Measurements from ENCODE around the gene C6orf89. TPM values are rescaled to one million over a fixed set of nuclear protein-coding genes. Genes with fewer than 3 reads are reported as not detected.

The C6orf89 gene
- total RNA-seq, 1 donor, result 58.2 TPM

DNA sequence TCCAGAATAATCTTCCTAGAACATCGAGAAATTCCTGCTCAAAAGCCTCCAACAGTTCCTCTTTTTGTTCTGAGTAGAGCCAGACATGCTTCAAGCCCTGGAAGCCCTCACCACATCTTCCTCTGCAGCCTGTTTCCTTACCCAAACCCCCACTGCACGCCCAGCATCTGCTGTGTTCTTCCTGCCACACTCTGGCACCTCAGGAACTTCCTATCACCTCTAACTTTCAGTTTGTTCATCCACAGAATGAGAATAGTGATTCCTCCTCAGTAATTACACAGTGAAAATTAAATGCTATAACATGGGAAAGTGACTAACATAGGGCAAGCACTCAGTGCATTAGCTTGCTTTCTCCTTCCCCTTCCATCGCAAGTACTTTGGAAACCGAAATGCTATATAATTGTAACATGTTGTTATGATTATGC is 26.3 kb downstream of the C6orf89 start:
- H3K4me3 ChIP-seq (ENCODE audit: low read depth, low read length), result no peak overlapping the region
- TF ChIP-seq, protein P1, sequence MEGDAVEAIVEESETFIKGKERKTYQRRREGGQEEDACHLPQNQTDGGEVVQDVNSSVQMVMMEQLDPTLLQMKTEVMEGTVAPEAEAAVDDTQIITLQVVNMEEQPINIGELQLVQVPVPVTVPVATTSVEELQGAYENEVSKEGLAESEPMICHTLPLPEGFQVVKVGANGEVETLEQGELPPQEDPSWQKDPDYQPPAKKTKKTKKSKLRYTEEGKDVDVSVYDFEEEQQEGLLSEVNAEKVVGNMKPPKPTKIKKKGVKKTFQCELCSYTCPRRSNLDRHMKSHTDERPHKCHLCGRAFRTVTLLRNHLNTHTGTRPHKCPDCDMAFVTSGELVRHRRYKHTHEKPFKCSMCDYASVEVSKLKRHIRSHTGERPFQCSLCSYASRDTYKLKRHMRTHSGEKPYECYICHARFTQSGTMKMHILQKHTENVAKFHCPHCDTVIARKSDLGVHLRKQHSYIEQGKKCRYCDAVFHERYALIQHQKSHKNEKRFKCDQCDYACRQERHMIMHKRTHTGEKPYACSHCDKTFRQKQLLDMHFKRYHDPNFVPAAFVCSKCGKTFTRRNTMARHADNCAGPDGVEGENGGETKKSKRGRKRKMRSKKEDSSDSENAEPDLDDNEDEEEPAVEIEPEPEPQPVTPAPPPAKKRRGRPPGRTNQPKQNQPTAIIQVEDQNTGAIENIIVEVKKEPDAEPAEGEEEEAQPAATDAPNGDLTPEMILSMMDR (IDR thresholded peaks at IDR 0.05; ENCODE audit: insufficient read depth, low read length), result no peak
- DNase-seq (ENCODE audit: low read depth), result no peak

DNA sequence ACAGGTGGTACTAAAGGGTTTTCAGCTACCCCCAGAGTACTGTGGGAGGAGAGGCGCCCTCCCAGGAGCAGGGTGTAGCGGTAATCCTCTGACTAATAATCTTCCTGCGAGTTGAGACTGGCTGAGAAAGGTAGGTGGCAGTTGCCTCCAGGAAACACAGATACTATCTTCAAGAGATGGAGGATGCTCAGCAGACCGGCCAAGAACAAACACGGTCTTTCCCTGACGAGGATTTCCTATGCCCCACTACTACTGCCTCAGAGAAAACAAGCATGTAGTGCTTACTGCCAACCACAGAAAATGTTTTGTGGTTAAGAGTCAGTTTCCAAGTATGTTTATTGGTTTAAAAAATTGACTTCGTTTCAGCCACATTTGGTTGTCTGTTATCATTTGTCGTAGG is 26.8 kb downstream of the C6orf89 start:
- no peak overlapping the region for H3K4me3 ChIP-seq (ENCODE audit: low read depth, low read length)
- TF ChIP-seq, protein P1 (IDR thresholded peaks at IDR 0.05; ENCODE audit: insufficient read depth, low read length), result no peak
- peak; percentile 38 for DNase-seq (ENCODE audit: low read depth)

DNA sequence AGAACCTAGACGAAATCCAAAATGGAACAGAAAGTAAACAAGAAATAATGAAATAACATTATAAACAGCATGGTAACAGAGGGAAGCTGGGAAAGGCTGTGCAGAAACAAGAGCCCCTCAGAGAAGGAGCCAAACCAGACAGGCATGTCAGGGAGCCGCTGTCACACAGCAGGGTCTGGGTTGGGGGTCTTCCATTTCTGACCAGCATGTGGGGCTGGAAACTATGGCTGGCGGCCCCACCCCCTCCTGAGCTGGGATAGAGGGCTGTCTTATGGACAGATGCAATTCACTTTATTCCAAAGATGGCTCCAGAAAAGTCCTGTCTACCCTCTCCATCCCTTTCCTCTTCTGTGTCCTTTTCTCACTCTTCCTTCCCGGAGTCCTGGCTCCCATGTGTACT is 27.3 kb downstream of the C6orf89 start:
- no peak for DNase-seq (ENCODE audit: low read depth)
- H3K4me3 ChIP-seq (ENCODE audit: low read depth, low read length), result no peak overlapping the region
- TF ChIP-seq, protein P1 (IDR thresholded peaks at IDR 0.05; ENCODE audit: insufficient read depth, low read length), result no peak

DNA sequence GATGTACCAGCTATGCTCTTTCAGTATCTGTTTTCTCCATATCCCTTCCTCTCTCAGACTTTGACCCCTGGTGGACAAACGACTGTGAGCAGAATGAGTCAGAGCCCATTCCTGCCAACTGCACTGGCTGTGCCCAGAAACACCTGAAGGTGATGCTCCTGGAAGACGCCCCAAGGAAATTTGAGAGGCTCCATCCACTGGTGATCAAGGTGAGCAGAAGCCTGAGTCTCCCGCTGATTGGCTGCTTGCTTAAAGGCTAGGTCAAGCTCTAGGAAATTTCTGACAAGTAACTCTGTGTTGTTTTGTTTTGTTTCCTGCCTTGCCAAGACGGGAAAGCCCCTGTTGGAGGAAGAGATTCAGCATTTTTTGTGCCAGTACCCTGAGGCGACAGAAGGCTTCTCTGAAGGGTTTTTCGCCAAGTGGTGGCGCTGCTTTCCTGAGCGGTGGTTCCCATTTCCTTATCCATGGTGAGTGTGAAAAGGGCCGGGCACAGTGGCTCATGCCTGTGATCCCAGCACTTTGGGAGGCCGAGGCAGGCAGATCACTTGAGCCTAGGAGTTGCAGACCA is 28.6 kb downstream of the C6orf89 start:
- TF ChIP-seq, protein P1 (IDR thresholded peaks at IDR 0.05; ENCODE audit: insufficient read depth, low read length), result peak; percentile 38
- DNase-seq (ENCODE audit: low read depth), result peak; percentile 37
- no peak overlapping the region for H3K4me3 ChIP-seq (ENCODE audit: low read depth, low read length)

DNA sequence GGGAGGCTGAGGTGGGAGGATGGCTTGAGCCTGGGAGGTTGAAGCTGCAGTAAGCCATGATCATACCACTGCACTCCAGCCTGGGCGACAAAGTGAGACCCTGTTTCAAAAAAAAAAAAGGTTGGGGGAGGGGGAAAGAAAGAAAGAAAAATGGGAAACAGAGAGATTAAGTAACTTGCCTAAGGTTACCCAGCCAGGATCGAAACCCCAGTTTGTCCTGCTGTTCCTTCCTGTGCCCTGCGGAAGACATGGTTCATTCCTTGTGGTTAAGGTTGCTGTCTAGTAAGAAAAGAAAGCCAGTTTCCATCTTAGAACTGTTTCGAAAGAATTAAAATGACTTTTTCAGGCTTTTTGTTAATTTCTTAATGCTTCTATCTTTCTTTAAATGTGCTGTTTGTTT is 29.8 kb downstream of the C6orf89 start:
- TF ChIP-seq, protein P1 (IDR thresholded peaks at IDR 0.05; ENCODE audit: insufficient read depth, low read length), result no peak
- no peak overlapping the region for H3K4me3 ChIP-seq (ENCODE audit: low read depth, low read length)
- DNase-seq (ENCODE audit: low read depth), result no peak

DNA sequence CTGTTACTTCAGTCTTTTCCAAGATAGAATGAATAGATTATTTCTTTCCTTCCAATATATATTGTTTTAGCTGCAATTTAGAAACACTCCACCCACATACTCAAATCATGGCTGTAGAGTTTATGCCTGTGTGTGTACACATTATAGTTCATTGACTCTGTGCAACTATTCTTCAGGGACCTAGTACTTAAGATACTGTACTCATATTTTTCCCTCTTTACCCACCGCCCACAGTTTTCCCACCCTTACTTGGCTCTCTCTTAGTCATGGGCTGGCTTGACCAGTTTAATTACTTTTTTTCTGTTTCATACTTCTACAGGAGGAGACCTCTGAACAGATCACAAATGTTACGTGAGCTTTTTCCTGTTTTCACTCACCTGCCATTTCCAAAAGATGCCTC is 30.4 kb downstream of the C6orf89 start:
- TF ChIP-seq, protein P1 (IDR thresholded peaks at IDR 0.05; ENCODE audit: insufficient read depth, low read length), result no peak
- DNase-seq (ENCODE audit: low read depth), result peak; percentile 16
- no peak overlapping the region for H3K4me3 ChIP-seq (ENCODE audit: low read depth, low read length)

Measured in fibroblast of the aortic adventitia (primary cell).